OCI-LY1 (cell line): ENCODE results near the gene PIANP.
A peak's percentile ranks its signal among the peaks of the same experiment; 100 is the strongest.

ENCODE experiments used
- H2AFZ ChIP-seq: fragments of 200-600 bp; sonication (generic), shearing (Covaris generic); 2 replicates; pipeline ENCODE4 v1.6.0; 2014; ENCODE audit warnings: antibody characterized with exemption, mild to moderate bottlenecking, low read length
- H3F3A ChIP-seq: fragments of 200-600 bp; sonication (generic), shearing (Covaris generic); 2 replicates; pipeline ENCODE4 v1.6.0; 2014; ENCODE audit warnings: mild to moderate bottlenecking, antibody characterized with exemption, low read length, moderate library complexity; ENCODE audit not compliant: insufficient read depth
- H3K27ac ChIP-seq: fragments of 200-600 bp; sonication (generic); 2 replicates; pipeline ENCODE4 v1.5.1; 2014; ENCODE audit warnings: low read length, mixed run types, mild to moderate bottlenecking, low read depth; ENCODE audit not compliant: poor library complexity, severe bottlenecking
- H3K27me3 ChIP-seq: fragments of 200-600 bp; sonication (generic); 2 replicates; pipeline ENCODE4 v1.6.0; 2014; ENCODE audit warnings: antibody characterized with exemption, mild to moderate bottlenecking, low read length, moderate library complexity; ENCODE audit not compliant: insufficient read depth
- H3K36me3 ChIP-seq: fragments of 200-600 bp; sonication (generic); 2 replicates; pipeline ENCODE4 v1.6.1; 2014; ENCODE audit warnings: mild to moderate bottlenecking, antibody characterized with exemption, low read length, moderate library complexity, mixed read lengths; ENCODE audit not compliant: insufficient read depth
- H3K4me1 ChIP-seq: fragments of 200-600 bp; sonication (generic); 2 replicates; pipeline ENCODE4 v1.5.1; 2014; ENCODE audit warnings: mild to moderate bottlenecking, low read length, moderate library complexity; ENCODE audit not compliant: insufficient read depth, severe bottlenecking
- H3K4me2 ChIP-seq: fragments of 200-600 bp; sonication (generic), shearing (Covaris generic); 2 replicates; pipeline ENCODE4 v1.6.1; 2014; ENCODE audit warnings: low read length
- H3K4me3 ChIP-seq: fragments of 200-600 bp; sonication (generic); 2 replicates; pipeline ENCODE4 v1.5.1; 2014; ENCODE audit warnings: low read length, low read depth, mild to moderate bottlenecking, mixed read lengths; ENCODE audit not compliant: poor library complexity, severe bottlenecking
- H3K79me2 ChIP-seq: fragments of 200-600 bp; shearing (Covaris generic); 2 replicates; pipeline ENCODE4 v1.6.1; 2016; ENCODE audit warnings: mixed run types, low read length, mixed read lengths; ENCODE audit not compliant: insufficient read depth
- H3K9ac ChIP-seq: fragments of 200-600 bp; sonication (generic), shearing (Covaris generic); 2 replicates; pipeline ENCODE4 v1.6.1; 2014; ENCODE audit warnings: mild to moderate bottlenecking, low read length, mixed read lengths
- H3K9me2 ChIP-seq: fragments of 200-600 bp; sonication (generic), shearing (Covaris generic); 2 replicates; pipeline ENCODE4 v1.6.1; 2014; ENCODE audit warnings: low read depth, mild to moderate bottlenecking, low read length, mixed read lengths
- H3K9me3 ChIP-seq: fragments of 200-600 bp; shearing (Covaris generic); 2 replicates; pipeline ENCODE4 v1.6.1; 2014; ENCODE audit warnings: low read length, mixed read lengths
- H4K20me1 ChIP-seq: fragments of 200-600 bp; sonication (generic), shearing (Covaris generic); 2 replicates; pipeline ENCODE4 v1.6.0; 2016; ENCODE audit warnings: mild to moderate bottlenecking, low read length; ENCODE audit not compliant: insufficient read depth
- CTCF ChIP-seq: fragments of 200-600 bp; sonication (generic), shearing (Covaris generic); IDR thresholded peaks from 2 replicates; pipeline ENCODE4 v1.5.1; 2017; ENCODE audit warnings: mild to moderate bottlenecking, antibody characterized with exemption, low read length, moderate library complexity, mixed read lengths
- EZH2 ChIP-seq: fragments of 200-600 bp; sonication (generic), shearing (Covaris generic); IDR thresholded peaks from 2 replicates; pipeline ENCODE4 v1.8.0; 2017; ENCODE audit warnings: borderline replicate concordance, mixed run types, mild to moderate bottlenecking, antibody characterized with exemption, low read length, moderate library complexity, mixed read lengths

PIANP gene

GRCh38 chr12:6696690-6697583, 3.7 kb downstream of the PIANP start:
- no peak overlapping the region for H2AFZ ChIP-seq
- peaks cover 48% of the 10 kb centered on the region for H3K4me1 ChIP-seq
- TF ChIP-seq EZH2 (no peak), CTCF (no peak)
- H3K27ac ChIP-seq, result peak overlapping the region; percentile 74
- H3K9me3 ChIP-seq, result no peaks in the 10 kb centered on the region
- H3K9me2 ChIP-seq, result no peaks in the 10 kb centered on the region
- H3K4me2 ChIP-seq, result peak overlapping the region; percentile 41; the same call in 1 of the 2 replicates
- no peaks in the 10 kb centered on the region for H3K79me2 ChIP-seq
- H4K20me1 ChIP-seq, result no peaks in the 10 kb centered on the region
- H3K9ac ChIP-seq, result peak overlapping the region; percentile 23; the same call in 1 of the 2 replicates
- peaks cover 16% of the 10 kb centered on the region; the same call in 1 of the 2 replicates for H3K27me3 ChIP-seq
- no peaks in the 10 kb centered on the region for H3F3A ChIP-seq
- peak overlapping the region; percentile 27 for H3K4me3 ChIP-seq
- peaks cover under 1% of the 10 kb centered on the region; the same call in 1 of the 2 replicates for H3K36me3 ChIP-seq

DNA sequence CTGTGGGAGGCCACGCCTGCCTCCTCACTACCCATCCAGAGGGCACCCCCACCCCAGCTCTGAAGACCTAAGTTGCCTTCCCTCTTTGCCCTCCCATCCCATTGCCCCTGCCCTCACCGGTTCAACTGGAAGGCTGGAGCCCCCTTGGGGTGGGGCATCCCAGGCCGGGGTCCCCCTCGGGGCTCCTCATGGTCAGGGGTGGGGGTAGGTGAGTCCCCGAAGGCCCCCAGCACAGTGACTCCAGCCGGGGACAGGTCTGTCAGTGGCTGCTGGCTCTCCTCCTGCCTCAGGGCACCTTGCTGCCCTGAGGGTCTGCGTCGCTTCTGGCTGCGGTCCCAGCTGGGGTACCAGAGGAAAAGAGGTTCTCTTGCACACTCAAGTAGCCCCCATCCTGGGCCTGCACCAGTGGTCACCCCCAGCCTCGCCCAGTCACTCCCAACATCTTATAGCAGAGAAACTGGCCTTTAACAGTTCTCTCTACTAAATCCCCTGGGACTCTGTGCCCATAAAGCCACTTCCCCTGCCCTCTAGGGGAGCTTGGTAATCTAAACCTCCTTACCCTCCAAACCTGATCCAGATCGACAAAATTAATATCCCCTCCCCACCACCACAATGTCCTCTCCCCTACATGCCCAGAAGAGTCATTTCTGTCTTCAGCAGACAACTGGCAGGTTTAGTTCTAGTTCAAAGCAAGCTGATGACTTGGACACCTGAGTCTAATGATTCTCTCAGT, 5.1 kb downstream of the PIANP start:
- Histone ChIP-seq H3K27me3 (0 out of 2 replicates have a peak, but pooled peaks cover 5% of the 10 kb centered on the region), H3K4me2 (no peak overlapping the region; the same call in 1 of the 2 replicates), H4K20me1 (no peaks in the 10 kb centered on the region), H3K9me2 (no peaks in the 10 kb centered on the region), H2AFZ (no peak overlapping the region), H3K9me3 (no peaks in the 10 kb centered on the region), H3K9ac (no peak overlapping the region), H3K4me1 (peaks cover 52% of the 10 kb centered on the region), H3K36me3 (peaks cover 4% of the 10 kb centered on the region; the same call in 1 of the 2 replicates), H3K4me3 (no peak overlapping the region), H3K27ac (no peak overlapping the region), H3K79me2 (no peaks in the 10 kb centered on the region), H3F3A (no peaks in the 10 kb centered on the region)
- TF ChIP-seq CTCF (no peak), EZH2 (no peak)

GRCh38 chr12:6694701-6695100, 5.9 kb downstream of the PIANP start:
- H3K36me3 ChIP-seq, result peaks cover 4% of the 10 kb centered on the region; the same call in 1 of the 2 replicates
- H3K4me1 ChIP-seq, result peaks cover 51% of the 10 kb centered on the region
- H3K9ac ChIP-seq, result no peak overlapping the region
- H3K9me2 ChIP-seq, result no peaks in the 10 kb centered on the region
- H3K79me2 ChIP-seq, result peaks cover 7% of the 10 kb centered on the region; the same call in 1 of the 2 replicates
- H3K27me3 ChIP-seq, result 0 out of 2 replicates have a peak, but pooled peaks cover 4% of the 10 kb centered on the region
- H3K9me3 ChIP-seq, result no peaks in the 10 kb centered on the region
- TF ChIP-seq CTCF (no peak), EZH2 (no peak)
- no peak overlapping the region for H3K27ac ChIP-seq
- H3K4me3 ChIP-seq, result no peak overlapping the region
- no peaks in the 10 kb centered on the region for H4K20me1 ChIP-seq
- H2AFZ ChIP-seq, result no peak overlapping the region
- no peaks in the 10 kb centered on the region for H3F3A ChIP-seq
- no peak overlapping the region for H3K4me2 ChIP-seq
